GM12801 (cell line): ENCODE measurements around the gene PIP5KL1.

ENCODE experiments used
- CTCF ChIP-seq: IDR thresholded peaks from one replicate; pipeline ENCODE4 v1.5.1; 2011; ENCODE audit warnings: control low read depth; ENCODE audit not compliant: insufficient read length; ENCODE audit errors: extremely low read depth

Gene PIP5KL1

DNA sequence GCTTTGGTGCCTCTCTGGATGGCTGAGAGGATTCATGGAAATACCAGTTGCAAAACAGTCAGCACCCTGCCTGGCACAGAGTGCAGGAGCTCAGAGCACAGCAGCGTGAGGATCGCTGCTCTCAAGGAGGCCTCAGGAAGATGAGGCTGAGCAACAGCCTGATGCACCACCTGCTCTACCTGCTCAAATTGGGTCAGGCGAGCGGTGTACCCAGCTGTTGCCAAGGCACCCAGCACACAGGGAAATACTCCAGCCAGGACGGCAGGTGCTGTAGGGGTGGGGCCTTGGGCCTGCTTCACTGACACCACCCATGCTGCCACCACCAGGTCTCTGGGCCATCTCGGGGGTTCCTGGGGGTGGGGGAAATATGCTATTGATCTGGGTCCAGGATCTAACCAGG, 45.9 kb upstream of the PIP5KL1 start:
- TF ChIP-seq CTCF, result no peak

DNA sequence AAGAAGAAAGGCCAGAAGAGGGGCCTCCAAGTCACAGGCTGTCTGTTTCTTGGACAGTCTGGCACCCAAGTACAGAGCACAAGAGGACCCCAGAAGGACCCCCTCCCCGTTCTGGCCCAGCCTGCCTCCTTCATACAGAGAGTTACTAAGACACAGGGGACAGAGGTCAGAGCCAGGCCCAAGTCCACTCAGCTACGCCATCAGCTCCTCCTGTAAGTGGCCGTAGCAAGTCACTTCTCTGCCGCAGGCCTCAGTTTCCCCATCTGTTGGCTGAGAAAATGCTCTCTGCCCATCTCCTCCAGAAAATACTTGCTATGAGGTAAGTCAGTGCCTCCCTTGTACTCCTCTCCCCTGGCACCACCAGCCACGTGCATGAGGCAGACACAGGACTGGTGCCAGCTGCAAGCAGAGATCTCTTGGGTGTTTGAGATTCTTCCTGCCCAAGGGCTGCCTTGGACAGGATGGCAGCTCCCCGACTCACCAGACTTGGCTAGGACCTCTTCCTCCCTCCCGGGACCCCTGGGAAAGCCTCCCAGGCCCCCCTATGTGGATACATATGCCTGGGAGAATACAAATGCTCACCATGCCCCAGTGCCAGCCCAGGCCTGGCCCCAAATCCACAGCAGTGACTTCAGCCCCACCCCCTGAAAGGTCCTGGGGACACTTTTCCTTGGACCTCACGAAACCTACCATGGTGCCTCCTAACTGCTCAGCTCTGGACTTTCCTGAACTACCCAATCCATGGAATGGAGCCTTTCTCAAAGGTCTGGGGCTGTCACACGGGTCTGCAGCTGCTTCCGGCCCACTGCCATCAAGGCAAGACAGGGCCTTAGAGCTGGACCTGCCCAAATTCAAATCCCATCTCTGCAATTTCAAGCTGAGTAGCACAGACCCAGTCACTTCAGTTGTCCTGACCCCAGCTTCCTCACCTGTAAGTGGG, 45.1 kb upstream of the PIP5KL1 start:
- no peak for TF ChIP-seq CTCF

- no peak for TF ChIP-seq CTCF
Measured at GRCh38 chr9:127974769-127975261, 44.2 kb upstream of the PIP5KL1 start.

GRCh38 chr9:127974001-127974768, 43.6 kb upstream of the PIP5KL1 start:
- TF ChIP-seq CTCF, result no peak

DNA sequence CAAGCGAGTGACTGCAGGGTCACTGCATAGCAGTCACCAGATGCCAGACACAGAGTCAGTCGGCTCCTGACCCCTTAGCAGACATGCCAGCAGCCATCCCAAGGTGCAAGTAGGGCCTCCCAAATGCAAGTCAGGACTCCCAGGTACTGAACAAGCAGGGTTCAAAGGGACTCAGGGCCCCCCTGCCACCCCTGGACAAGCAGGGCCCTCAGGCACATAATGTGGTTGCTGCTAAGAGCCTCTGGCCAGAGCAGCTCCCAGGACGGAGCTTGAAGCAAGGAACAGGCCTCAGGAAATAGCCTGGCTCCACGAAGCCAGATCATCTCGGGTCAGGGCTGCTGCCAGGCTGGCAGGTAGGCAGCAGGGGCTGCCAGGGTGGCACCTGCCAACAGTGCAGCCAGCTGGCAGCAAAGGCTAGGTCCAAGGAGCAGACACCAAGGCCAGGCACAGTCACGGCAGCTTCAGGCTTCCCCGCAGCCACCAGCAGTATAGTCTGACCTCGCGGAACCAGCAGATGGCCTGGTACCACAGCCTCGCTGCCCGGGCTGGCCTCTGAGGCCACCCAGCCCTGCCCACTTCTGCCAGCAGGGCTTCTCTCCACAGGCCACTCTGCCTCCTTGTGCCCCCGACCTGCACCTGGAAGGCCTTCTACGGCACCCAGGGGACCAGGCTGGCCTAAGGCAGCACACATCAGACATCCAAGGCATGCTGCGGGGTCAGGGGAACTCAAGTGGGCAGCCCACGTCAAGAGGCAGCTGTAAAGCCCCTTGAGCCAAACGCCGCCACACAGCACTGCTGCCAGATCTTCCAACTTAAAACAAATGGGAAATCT, 42.8 kb upstream of the PIP5KL1 start:
- TF ChIP-seq CTCF, result no peak

GRCh38 chr9:127972236-127972871, 41.8 kb upstream of the PIP5KL1 start:
- no peak for TF ChIP-seq CTCF
